ENCODE results near the gene GPC4. TPM values are rescaled to one million over a fixed set of nuclear protein-coding genes. Genes with fewer than 3 reads are reported as not detected.

Gene GPC4
- total and polyA plus RNA-seq, 7 donors, result 7.3 to 22.0 (median 12.3) TPM

GRCh38 chrX:133414406-133415275 is 648 bp downstream of the GPC4 start:
- peaks cover 9% of the 10 kb centered on the region for H3K4me1 ChIP-seq
- TF ChIP-seq, protein P1, sequence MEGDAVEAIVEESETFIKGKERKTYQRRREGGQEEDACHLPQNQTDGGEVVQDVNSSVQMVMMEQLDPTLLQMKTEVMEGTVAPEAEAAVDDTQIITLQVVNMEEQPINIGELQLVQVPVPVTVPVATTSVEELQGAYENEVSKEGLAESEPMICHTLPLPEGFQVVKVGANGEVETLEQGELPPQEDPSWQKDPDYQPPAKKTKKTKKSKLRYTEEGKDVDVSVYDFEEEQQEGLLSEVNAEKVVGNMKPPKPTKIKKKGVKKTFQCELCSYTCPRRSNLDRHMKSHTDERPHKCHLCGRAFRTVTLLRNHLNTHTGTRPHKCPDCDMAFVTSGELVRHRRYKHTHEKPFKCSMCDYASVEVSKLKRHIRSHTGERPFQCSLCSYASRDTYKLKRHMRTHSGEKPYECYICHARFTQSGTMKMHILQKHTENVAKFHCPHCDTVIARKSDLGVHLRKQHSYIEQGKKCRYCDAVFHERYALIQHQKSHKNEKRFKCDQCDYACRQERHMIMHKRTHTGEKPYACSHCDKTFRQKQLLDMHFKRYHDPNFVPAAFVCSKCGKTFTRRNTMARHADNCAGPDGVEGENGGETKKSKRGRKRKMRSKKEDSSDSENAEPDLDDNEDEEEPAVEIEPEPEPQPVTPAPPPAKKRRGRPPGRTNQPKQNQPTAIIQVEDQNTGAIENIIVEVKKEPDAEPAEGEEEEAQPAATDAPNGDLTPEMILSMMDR (IDR thresholded peaks at IDR 0.05), result no peak
- H3K9me3 ChIP-seq, result no peaks in the 10 kb centered on the region
- H3K27me3 ChIP-seq (ENCODE audit: insufficient read depth in 3 of 3, low read length in 2 of 3), result peaks cover 0 to 9% (median 0%) of the 10 kb centered on the region in 3 donors
- ATAC-seq, result peak; percentile 52 to 69 (median 66)
- peak overlapping the region; percentile 86 for H3K27ac ChIP-seq
- H3K4me3 ChIP-seq, result peak overlapping the region; percentile 77
- intact Hi-C loops (cut with DNase I), result loop anchor here (10.0 kb wide), 3 partner anchors 110 to 250 kb away; no protein-coding TSS in a partner anchor
- H3K36me3 ChIP-seq (ENCODE audit: insufficient read depth in 1 of 2, low read depth in 1 of 2), result no peaks in the 10 kb centered on the region
- WGBS, 3 donors, result 0 to 34% (median 0%) methylated on average over 23 to 91 of the region's 93 CpGs
- peak in 1 of 2 donors; percentile 46 for DNase-seq

DNA sequence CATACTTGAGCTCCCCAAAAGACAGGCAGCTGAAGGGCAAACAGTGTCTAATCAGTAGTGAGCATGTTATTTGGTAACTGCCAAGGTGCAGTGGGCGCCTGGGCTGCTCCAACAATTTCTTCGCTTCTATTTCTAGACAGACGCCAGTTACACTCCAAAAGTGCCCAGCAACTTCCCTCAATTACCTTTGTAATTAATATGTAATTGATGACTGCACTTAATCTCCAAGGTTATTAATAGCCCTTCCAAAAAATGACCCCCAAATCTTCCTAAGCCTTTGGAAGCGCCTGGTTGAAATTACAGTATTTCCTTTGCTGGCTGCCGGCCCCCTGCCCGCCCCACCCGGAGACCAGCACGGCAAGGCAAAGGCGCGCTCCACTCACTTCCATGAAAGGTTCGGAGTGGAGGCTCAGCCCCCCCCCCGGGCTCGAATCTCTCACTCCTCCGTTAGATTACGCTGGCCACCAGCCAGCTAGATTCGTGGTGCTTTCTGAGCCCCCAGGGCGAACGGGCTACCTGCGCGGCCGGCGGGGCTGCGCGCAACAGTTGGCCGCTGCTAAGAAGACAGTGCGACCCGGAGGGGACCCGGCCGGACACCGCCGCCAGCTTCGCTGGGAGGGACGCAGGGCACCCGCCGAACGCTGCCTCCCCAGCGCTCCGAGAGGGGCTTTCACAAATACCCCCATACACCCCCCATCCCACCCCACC is 1.9 kb downstream of the GPC4 start:
- Histone ChIP-seq H3K27ac (no peak overlapping the region), H3K27me3 (ENCODE audit: insufficient read depth in 3 of 3, low read length in 2 of 3) (peaks cover 0 to 5% (median 0%) of the 10 kb centered on the region in 3 donors), H3K4me1 (peaks cover 9% of the 10 kb centered on the region), H3K9me3 (no peaks in the 10 kb centered on the region), H3K36me3 (ENCODE audit: insufficient read depth in 1 of 2, low read depth in 1 of 2) (no peaks in the 10 kb centered on the region), H3K4me3 (peak overlapping the region; percentile 77)
- TF ChIP-seq, protein P1 (IDR thresholded peaks at IDR 0.05), result no peak
- ATAC-seq, result no peak
- 0 to 32% (median 2%) methylated on average over 16 to 38 of the region's 38 CpGs for WGBS, 3 donors
- peak in 1 of 2 donors; percentile 50 for DNase-seq
- intact Hi-C loops (cut with DNase I), result loop anchor here (10.0 kb wide), 3 partner anchors 111 to 251 kb away; no protein-coding TSS in a partner anchor

DNA sequence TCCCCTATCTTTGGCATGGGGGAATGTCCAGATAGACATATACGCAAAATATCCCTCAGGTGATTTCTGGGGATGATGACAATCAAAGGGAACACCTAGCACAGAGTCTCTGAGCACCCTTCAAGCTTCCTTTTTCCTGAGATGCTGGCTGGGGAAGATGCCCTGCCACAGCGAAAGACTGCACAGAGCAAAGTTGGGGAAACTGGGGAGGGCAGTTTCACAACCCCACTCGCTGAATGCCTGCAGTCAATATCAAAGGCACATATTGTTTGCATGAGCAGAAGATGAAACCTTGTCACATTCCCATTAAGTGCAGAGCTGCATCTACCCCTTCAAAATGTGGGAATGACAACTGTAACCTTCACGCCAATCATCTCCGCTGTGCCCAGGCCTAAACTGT is 2.6 kb downstream of the GPC4 start:
- H3K27ac ChIP-seq, result no peak overlapping the region
- intact Hi-C loops (cut with DNase I), result loop anchor here (10.0 kb wide), 3 partner anchors 112 to 252 kb away; no protein-coding TSS in a partner anchor
- peak overlapping the region; percentile 77 for H3K4me3 ChIP-seq

DNA sequence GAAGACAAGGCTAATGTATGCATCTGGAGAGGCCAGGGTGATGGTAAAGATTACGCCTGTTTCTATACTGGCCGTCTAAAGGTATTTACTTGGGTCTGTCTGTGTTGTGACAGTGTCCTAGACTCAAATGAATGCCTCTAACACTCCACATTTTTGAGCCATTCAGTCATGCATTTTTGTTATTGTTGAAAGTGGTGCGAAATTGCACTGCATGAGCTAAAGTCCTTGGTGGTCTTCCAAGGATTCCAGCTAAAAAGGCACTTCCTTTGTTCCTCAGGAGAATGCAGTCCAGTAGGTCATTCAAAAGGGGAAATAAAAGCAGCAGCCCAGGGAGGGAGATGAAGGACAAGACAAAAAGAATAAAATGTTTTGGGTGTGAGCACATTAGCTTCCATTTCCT is 3.0 kb downstream of the GPC4 start:
- H3K36me3 ChIP-seq (ENCODE audit: insufficient read depth in 1 of 2, low read depth in 1 of 2), result no peaks in the 10 kb centered on the region
- no peak overlapping the region for H3K4me3 ChIP-seq
- no peak for DNase-seq
- H3K27ac ChIP-seq, result no peak overlapping the region
- no peak for ATAC-seq
- WGBS, 3 donors, result 46 to 62% (median 59%) methylated on average over 3 of the region's 3 CpGs
- H3K4me1 ChIP-seq, result peaks cover 9% of the 10 kb centered on the region
- H3K9me3 ChIP-seq, result no peaks in the 10 kb centered on the region
- TF ChIP-seq, protein P1 (IDR thresholded peaks at IDR 0.05), result no peak
- intact Hi-C loops (cut with DNase I), result loop anchor here (10.0 kb wide), 3 partner anchors 113 to 253 kb away; no protein-coding TSS in a partner anchor
- peaks cover 0 to 5% (median 0%) of the 10 kb centered on the region in 3 donors for H3K27me3 ChIP-seq (ENCODE audit: insufficient read depth in 3 of 3, low read length in 2 of 3)

More for the DNA sequence above, 2.6 kb downstream of the GPC4 start:
- 54 to 77% (median 64%) methylated on average over 5 of the region's 5 CpGs for WGBS, 3 donors
- Histone ChIP-seq H3K4me1 (peaks cover 9% of the 10 kb centered on the region), H3K9me3 (no peaks in the 10 kb centered on the region), H3K27me3 (ENCODE audit: insufficient read depth in 3 of 3, low read length in 2 of 3) (peaks cover 0 to 5% (median 0%) of the 10 kb centered on the region in 3 donors), H3K36me3 (ENCODE audit: insufficient read depth in 1 of 2, low read depth in 1 of 2) (no peaks in the 10 kb centered on the region)
- ATAC-seq, result no peak
- TF ChIP-seq, protein P1 (IDR thresholded peaks at IDR 0.05), result no peak
- no peak for DNase-seq

Measured in psoas muscle (tissue), 8 donors.